ENCODE data around the gene CIPC.

Gene CIPC

GRCh38 chr14:77148510-77149231 is 50.6 kb downstream of the CIPC start:
- no peak for DNase-seq
- peaks cover 20% of the 10 kb centered on the region for H3K27me3 ChIP-seq (replicated peaks; ENCODE audit: control insufficient read depth, insufficient read depth, low read length, poor library complexity, severe bottlenecking)
- H3K9me3 ChIP-seq (ENCODE audit: control insufficient read depth, low read length), result no peaks in the 10 kb centered on the region
- no peak overlapping the region for H3K27ac ChIP-seq (ENCODE audit: insufficient read depth, low read length, poor library complexity, severe bottlenecking)
- H3K4me3 ChIP-seq (ENCODE audit: insufficient read depth, low read depth, low read length, poor library complexity, severe bottlenecking), result no peak overlapping the region
- no peaks in the 10 kb centered on the region for H3K4me1 ChIP-seq (ENCODE audit: control insufficient read depth, insufficient read depth, low read length, poor library complexity, severe bottlenecking)
- no peaks in the 10 kb centered on the region for H3K36me3 ChIP-seq (ENCODE audit: control insufficient read depth, insufficient read depth, low read length)

- no peak for DNase-seq
- Histone ChIP-seq H3K9me3 (ENCODE audit: control insufficient read depth, low read length) (no peaks in the 10 kb centered on the region), H3K4me3 (ENCODE audit: insufficient read depth, low read depth, low read length, poor library complexity, severe bottlenecking) (no peak overlapping the region), H3K27me3 (replicated peaks; ENCODE audit: control insufficient read depth, insufficient read depth, low read length, poor library complexity, severe bottlenecking) (peaks cover 10% of the 10 kb centered on the region), H3K36me3 (ENCODE audit: control insufficient read depth, insufficient read depth, low read length) (no peaks in the 10 kb centered on the region), H3K4me1 (ENCODE audit: control insufficient read depth, insufficient read depth, low read length, poor library complexity, severe bottlenecking) (no peaks in the 10 kb centered on the region), H3K27ac (ENCODE audit: insufficient read depth, low read length, poor library complexity, severe bottlenecking) (no peak overlapping the region)
Measured at GRCh38 chr14:77151245-77151644, 53.2 kb downstream of the CIPC start.

- Histone ChIP-seq H3K27ac (ENCODE audit: insufficient read depth, low read length, poor library complexity, severe bottlenecking) (no peak overlapping the region), H3K9me3 (ENCODE audit: control insufficient read depth, low read length) (no peaks in the 10 kb centered on the region), H3K27me3 (replicated peaks; ENCODE audit: control insufficient read depth, insufficient read depth, low read length, poor library complexity, severe bottlenecking) (peaks cover 3% of the 10 kb centered on the region), H3K4me3 (ENCODE audit: insufficient read depth, low read depth, low read length, poor library complexity, severe bottlenecking) (no peak overlapping the region), H3K36me3 (ENCODE audit: control insufficient read depth, insufficient read depth, low read length) (no peaks in the 10 kb centered on the region), H3K4me1 (ENCODE audit: control insufficient read depth, insufficient read depth, low read length, poor library complexity, severe bottlenecking) (no peaks in the 10 kb centered on the region)
- DNase-seq, result no peak
Measured at GRCh38 chr14:77151918-77152588, 54.0 kb downstream of the CIPC start.

DNA sequence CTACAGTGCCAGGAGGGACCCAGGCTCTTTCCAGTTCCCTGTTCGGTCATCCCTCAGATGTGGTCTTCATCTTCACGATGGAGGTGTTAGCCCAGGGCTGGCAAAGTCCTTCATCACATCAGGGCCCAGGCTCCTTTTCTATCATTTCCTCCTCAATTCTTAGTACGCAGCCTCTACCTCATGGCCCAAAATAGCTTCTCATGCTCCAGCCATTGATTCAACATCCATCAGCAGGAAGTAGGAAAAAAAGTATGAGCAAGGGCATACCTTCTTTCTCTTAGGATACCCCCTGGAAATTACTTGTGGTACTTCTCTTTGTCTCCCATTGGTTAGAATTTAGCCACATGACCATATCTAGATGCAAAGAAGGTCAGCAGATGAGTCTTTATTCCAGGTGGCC is 55.7 kb downstream of the CIPC start:
- no peak for DNase-seq
- Histone ChIP-seq H3K27me3 (replicated peaks; ENCODE audit: control insufficient read depth, insufficient read depth, low read length, poor library complexity, severe bottlenecking) (peaks cover 5% of the 10 kb centered on the region), H3K36me3 (ENCODE audit: control insufficient read depth, insufficient read depth, low read length) (no peaks in the 10 kb centered on the region), H3K4me3 (ENCODE audit: insufficient read depth, low read depth, low read length, poor library complexity, severe bottlenecking) (no peak overlapping the region), H3K27ac (ENCODE audit: insufficient read depth, low read length, poor library complexity, severe bottlenecking) (no peak overlapping the region), H3K4me1 (ENCODE audit: control insufficient read depth, insufficient read depth, low read length, poor library complexity, severe bottlenecking) (no peaks in the 10 kb centered on the region), H3K9me3 (ENCODE audit: control insufficient read depth, low read length) (no peaks in the 10 kb centered on the region)

DNA sequence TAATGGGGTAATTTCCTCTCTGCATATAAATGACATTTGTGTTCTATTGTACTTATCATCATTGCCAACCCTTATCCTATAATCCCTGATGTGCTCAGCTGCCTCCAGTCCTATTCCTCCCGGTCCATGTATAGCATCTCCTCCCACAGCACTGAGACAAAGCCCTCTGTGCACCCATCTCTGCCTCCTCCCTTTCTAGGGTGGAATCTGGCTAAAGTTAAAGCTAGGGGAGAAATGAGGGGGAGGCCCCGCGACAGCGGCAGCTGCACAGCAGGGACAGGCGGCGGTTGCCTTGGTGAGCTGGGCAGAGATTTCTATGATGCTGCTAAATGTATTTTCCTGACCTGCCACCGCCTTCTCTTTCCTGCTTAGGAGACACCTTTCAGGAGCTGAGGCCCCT is 56.4 kb downstream of the CIPC start:
- Histone ChIP-seq H3K36me3 (ENCODE audit: control insufficient read depth, insufficient read depth, low read length) (no peaks in the 10 kb centered on the region), H3K4me1 (ENCODE audit: control insufficient read depth, insufficient read depth, low read length, poor library complexity, severe bottlenecking) (no peaks in the 10 kb centered on the region), H3K27ac (ENCODE audit: insufficient read depth, low read length, poor library complexity, severe bottlenecking) (no peak overlapping the region), H3K4me3 (ENCODE audit: insufficient read depth, low read depth, low read length, poor library complexity, severe bottlenecking) (no peak overlapping the region), H3K27me3 (replicated peaks; ENCODE audit: control insufficient read depth, insufficient read depth, low read length, poor library complexity, severe bottlenecking) (peaks cover 6% of the 10 kb centered on the region), H3K9me3 (ENCODE audit: control insufficient read depth, low read length) (no peaks in the 10 kb centered on the region)
- no peak for DNase-seq

GRCh38 chr14:77155083-77155482 is 57.0 kb downstream of the CIPC start:
- Histone ChIP-seq H3K36me3 (ENCODE audit: control insufficient read depth, insufficient read depth, low read length) (no peaks in the 10 kb centered on the region), H3K27ac (ENCODE audit: insufficient read depth, low read length, poor library complexity, severe bottlenecking) (no peak overlapping the region), H3K27me3 (replicated peaks; ENCODE audit: control insufficient read depth, insufficient read depth, low read length, poor library complexity, severe bottlenecking) (peaks cover 6% of the 10 kb centered on the region), H3K4me1 (ENCODE audit: control insufficient read depth, insufficient read depth, low read length, poor library complexity, severe bottlenecking) (no peaks in the 10 kb centered on the region), H3K9me3 (ENCODE audit: control insufficient read depth, low read length) (no peaks in the 10 kb centered on the region), H3K4me3 (ENCODE audit: insufficient read depth, low read depth, low read length, poor library complexity, severe bottlenecking) (no peak overlapping the region)
- DNase-seq, result no peak

DNA sequence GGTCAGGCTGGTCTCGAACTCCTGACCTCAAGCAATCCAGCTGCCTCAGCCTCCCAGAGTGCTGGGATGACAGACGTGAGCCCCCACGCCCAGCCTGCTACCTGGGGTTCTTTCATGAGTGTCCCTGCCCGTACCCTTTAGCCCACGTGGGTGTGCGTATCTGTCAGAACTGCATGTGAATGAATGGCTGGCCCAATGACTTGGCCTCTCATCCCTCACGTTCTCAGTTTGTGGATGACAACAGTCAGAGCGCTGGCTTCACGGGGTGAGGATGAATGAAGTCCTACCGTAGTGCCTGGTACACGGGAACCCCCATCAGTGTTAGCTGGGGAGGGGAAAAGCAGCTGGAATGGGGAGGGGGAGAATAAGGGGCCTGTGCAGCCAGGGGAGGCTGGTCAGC is 59.7 kb downstream of the CIPC start:
- Histone ChIP-seq H3K36me3 (ENCODE audit: control insufficient read depth, insufficient read depth, low read length) (no peaks in the 10 kb centered on the region), H3K4me3 (ENCODE audit: insufficient read depth, low read depth, low read length, poor library complexity, severe bottlenecking) (no peak overlapping the region), H3K27me3 (replicated peaks; ENCODE audit: control insufficient read depth, insufficient read depth, low read length, poor library complexity, severe bottlenecking) (peaks cover 4% of the 10 kb centered on the region), H3K4me1 (ENCODE audit: control insufficient read depth, insufficient read depth, low read length, poor library complexity, severe bottlenecking) (no peaks in the 10 kb centered on the region), H3K27ac (ENCODE audit: insufficient read depth, low read length, poor library complexity, severe bottlenecking) (no peak overlapping the region), H3K9me3 (ENCODE audit: control insufficient read depth, low read length) (no peaks in the 10 kb centered on the region)
- no peak for DNase-seq

- H3K9me3 ChIP-seq (ENCODE audit: control insufficient read depth, low read length), result no peaks in the 10 kb centered on the region
- DNase-seq, result no peak
- no peaks in the 10 kb centered on the region for H3K4me1 ChIP-seq (ENCODE audit: control insufficient read depth, insufficient read depth, low read length, poor library complexity, severe bottlenecking)
- no peak overlapping the region for H3K4me3 ChIP-seq (ENCODE audit: insufficient read depth, low read depth, low read length, poor library complexity, severe bottlenecking)
- peaks cover 4% of the 10 kb centered on the region for H3K27me3 ChIP-seq (replicated peaks; ENCODE audit: control insufficient read depth, insufficient read depth, low read length, poor library complexity, severe bottlenecking)
- H3K27ac ChIP-seq (ENCODE audit: insufficient read depth, low read length, poor library complexity, severe bottlenecking), result no peak overlapping the region
- no peaks in the 10 kb centered on the region for H3K36me3 ChIP-seq (ENCODE audit: control insufficient read depth, insufficient read depth, low read length)
Measured at GRCh38 chr14:77158175-77158881, 60.3 kb downstream of the CIPC start.

- DNase-seq, result no peak
- H3K9me3 ChIP-seq (ENCODE audit: control insufficient read depth, low read length), result no peaks in the 10 kb centered on the region
- H3K4me1 ChIP-seq (ENCODE audit: control insufficient read depth, insufficient read depth, low read length, poor library complexity, severe bottlenecking), result no peaks in the 10 kb centered on the region
- no peaks in the 10 kb centered on the region for H3K36me3 ChIP-seq (ENCODE audit: control insufficient read depth, insufficient read depth, low read length)
- no peak overlapping the region for H3K27ac ChIP-seq (ENCODE audit: insufficient read depth, low read length, poor library complexity, severe bottlenecking)
- peaks cover 4% of the 10 kb centered on the region for H3K27me3 ChIP-seq (replicated peaks; ENCODE audit: control insufficient read depth, insufficient read depth, low read length, poor library complexity, severe bottlenecking)
- no peak overlapping the region for H3K4me3 ChIP-seq (ENCODE audit: insufficient read depth, low read depth, low read length, poor library complexity, severe bottlenecking)
Measured at GRCh38 chr14:77158882-77159255, 60.8 kb downstream of the CIPC start.

DNA sequence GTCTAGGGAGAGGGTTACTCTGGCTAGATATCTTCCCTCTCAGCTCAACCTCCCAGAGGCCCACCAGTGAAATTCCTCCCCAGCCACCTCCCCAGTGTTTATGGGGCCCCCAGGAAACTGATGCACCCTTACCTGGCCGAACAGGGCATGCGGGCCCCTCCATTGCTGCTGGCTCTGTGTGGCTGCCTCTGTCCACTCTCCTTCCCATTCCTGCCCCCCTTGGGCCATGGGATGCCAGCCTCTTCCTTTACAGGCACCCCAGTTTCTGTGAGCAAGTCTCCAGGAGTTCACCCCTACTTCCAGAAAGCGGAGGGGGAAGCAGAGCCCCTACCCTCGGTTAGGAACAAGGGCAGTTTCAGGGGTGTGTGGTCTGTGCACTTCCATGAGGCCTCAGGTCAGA is 63.0 kb downstream of the CIPC start:
- Histone ChIP-seq H3K27me3 (replicated peaks; ENCODE audit: control insufficient read depth, insufficient read depth, low read length, poor library complexity, severe bottlenecking) (peaks cover 4% of the 10 kb centered on the region), H3K9me3 (ENCODE audit: control insufficient read depth, low read length) (no peaks in the 10 kb centered on the region), H3K27ac (ENCODE audit: insufficient read depth, low read length, poor library complexity, severe bottlenecking) (no peak overlapping the region), H3K4me1 (ENCODE audit: control insufficient read depth, insufficient read depth, low read length, poor library complexity, severe bottlenecking) (no peaks in the 10 kb centered on the region), H3K36me3 (ENCODE audit: control insufficient read depth, insufficient read depth, low read length) (no peaks in the 10 kb centered on the region), H3K4me3 (ENCODE audit: insufficient read depth, low read depth, low read length, poor library complexity, severe bottlenecking) (no peak overlapping the region)
- no peak for DNase-seq
